ENCODE results near the gene CARD14.
"Not testable (repeated sequence)": the region's sequence is repeated elsewhere in the genome, so short reads cannot be mapped to it uniquely, and the experiment has no call there.

The CARD14 gene

GRCh38 chr17:80227156-80227555 lies 57.3 kb downstream of the CARD14 start:
- DNase-seq (ENCODE audit: low spot score): no peak

DNA sequence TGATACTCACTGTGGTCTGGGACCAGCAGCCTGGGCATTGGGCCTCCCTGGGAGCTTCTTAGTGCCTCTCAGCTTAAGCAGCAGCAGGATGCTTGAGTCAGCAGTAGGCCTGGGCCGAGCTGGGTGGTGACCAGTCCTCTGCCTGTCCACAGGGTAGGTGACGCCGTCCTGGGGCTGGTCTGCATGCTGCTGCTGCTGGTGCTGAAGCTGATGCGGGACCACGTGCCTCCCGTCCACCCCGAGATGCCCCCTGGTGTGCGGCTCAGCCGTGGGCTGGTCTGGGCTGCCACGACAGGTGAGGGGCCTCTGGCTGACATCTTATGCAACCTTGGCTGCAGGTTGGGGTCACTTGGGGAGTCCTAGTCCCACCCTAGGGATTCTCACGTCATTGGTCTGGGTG lies 57.8 kb downstream of the CARD14 start:
- no peak for DNase-seq (ENCODE audit: low spot score)

- DNase-seq (ENCODE audit: low spot score): no peak
Measured at GRCh38 chr17:80228477-80228876, 58.6 kb downstream of the CARD14 start.

DNA sequence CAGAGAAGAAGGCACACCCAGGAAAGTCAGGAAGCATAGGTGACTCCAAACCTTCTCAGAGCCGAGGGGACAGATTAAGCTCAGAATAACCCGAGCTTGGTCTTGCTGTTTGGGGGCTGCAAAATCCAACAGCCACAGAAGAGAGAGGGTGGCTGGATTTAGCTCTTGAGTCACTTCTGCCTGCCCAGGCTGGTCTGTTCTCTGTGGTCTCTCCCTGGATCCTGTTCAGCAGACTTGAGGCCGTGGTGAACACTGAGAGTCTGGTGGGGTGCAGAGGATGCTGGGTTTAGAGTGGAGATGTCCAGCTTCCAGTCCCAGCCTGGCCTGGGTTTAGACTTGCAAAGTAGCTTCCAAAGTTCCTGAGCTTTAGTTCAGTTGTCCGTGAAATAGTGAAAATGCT lies 59.2 kb downstream of the CARD14 start:
- no peak for DNase-seq (ENCODE audit: low spot score)

DNA sequence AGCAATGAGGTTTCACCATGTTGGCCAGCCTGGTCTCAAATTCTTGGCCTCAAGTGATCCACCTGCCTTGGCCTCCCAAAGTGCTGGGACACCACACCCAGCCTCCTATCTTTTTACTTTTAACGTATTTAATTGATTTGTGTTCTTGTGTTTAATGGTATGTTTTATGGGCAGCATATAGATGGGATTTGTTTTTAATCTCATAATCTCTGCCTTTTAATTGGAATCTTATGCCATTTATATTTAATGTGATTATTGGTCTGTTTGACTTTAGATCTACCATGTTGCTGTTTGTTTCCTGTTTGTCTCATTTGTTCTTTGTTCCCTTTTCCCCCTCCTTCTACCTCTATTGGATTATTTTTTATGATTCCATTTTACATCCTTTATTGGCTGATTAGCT lies 62.6 kb downstream of the CARD14 start:
- DNase-seq (ENCODE audit: low spot score): no peak

DNA sequence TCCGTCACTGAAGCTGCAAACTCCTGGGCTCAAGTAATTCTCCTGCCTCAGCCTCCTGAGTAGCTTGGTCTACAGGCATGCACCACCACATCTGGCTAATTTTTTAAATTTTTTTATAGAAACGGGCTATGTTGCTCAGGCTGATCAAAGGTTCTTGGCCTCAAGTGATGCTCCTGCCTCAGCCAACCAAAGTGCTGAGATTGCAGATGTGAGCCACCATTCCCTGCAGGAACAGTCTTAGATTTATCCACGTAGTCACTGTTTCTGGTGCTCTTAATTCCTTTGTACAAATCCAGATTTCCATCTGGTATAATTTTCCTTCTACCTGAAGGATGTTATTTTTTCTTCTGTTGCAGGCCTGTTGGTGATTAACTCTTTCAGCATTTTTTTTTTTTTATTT lies 63.4 kb downstream of the CARD14 start:
- DNase-seq (ENCODE audit: low spot score): no peak

DNA sequence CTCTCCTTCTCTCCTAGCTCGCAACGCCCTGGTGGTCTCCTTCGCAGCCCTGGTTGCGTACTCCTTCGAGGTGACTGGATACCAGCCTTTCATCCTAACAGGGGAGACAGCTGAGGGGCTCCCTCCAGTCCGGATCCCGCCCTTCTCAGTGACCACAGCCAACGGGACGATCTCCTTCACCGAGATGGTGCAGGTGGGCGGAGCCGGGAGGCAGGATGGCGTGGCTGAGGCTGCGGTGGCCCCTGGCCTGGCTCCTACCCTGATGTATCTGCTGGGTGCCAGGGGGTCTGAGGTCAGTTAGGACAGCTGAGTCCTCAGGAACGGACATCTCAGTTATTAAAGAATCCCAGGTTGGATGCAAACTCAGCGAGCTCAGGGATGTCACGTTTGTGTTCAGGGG lies 67.1 kb downstream of the CARD14 start:
- DNase-seq (ENCODE audit: low spot score): no peak

DNA sequence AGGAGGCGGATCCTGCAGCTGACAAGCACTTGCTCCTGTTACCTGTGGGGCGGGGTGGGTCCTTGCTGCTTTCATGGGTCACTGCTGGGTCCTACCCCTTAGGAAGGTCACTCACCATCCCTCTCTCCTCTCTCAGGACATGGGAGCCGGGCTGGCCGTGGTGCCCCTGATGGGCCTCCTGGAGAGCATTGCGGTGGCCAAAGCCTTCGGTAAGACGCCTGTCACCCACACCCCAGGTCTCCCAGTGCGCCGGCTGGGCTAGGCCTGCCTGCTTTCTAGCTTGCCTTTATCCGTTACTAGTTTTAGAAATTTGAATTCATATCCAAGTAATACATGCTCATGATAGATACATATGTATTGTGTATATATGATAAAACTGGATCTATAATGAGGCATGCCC lies 67.6 kb downstream of the CARD14 start:
- no peak for DNase-seq (ENCODE audit: low spot score)

DNA sequence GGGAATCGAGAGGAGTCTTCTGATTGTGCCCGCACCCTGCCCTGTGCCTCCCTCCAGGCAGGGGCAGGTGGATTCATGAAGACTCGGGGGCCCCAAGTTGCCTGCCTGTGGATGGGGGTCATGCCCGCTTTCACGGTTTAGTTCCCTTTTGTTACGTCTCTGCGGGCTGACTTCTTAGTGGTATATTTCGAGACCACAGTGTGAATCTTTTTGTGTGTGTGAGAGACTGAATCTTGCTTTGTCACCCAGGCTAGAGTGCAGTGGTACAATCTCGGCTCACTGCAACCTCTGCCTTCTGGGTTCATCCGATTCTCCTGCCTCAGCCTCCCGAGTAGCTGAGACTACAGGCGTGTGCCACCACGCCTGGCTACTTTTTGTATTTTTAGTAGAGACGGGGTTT lies 72.7 kb downstream of the CARD14 start:
- DNase-seq (ENCODE audit: low spot score): no peak

- no peak for DNase-seq (ENCODE audit: low spot score)
Measured at GRCh38 chr17:80243526-80244433, 74.0 kb downstream of the CARD14 start.

GRCh38 chr17:80244448-80244847 lies 74.6 kb downstream of the CARD14 start:
- DNase-seq (ENCODE audit: low spot score): not testable (repeated sequence)

DNA sequence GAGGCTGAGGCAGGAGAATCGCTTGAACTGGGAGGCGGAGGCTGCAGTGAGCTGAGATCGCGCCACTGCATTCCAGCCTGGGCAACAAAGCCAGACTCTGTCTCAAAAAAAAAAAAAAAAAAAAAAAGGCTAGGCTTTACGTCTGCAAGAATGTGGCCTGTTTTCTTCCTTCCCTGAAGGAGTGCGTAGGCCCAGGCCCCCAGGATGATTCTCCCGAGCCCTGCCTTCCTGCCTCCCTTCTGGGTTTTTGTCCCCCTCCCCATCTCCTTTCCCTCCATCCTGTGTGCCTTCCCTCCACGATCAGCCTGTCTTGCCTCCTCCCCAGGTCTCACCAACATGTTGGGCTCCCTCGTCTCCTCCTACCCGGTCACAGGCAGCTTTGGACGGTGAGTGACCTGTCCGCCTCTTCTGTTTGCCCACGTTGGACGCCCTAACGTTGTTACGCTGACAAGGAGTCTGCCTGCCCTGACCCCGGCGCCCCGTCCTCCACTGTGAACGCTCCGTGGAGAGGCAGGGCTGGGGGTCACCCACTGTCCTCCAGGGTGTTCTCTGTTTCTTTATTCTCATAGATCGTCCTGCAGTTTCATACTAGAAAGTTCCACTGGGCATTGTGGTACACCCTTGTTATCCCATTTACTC lies 75.2 kb downstream of the CARD14 start:
- DNase-seq (ENCODE audit: low spot score): no peak

GRCh38 chr17:80245566-80246265 lies 75.9 kb downstream of the CARD14 start:
- no peak for DNase-seq (ENCODE audit: low spot score)

GRCh38 chr17:80246266-80246681 lies 76.4 kb downstream of the CARD14 start:
- DNase-seq (ENCODE audit: low spot score): no peak

DNA sequence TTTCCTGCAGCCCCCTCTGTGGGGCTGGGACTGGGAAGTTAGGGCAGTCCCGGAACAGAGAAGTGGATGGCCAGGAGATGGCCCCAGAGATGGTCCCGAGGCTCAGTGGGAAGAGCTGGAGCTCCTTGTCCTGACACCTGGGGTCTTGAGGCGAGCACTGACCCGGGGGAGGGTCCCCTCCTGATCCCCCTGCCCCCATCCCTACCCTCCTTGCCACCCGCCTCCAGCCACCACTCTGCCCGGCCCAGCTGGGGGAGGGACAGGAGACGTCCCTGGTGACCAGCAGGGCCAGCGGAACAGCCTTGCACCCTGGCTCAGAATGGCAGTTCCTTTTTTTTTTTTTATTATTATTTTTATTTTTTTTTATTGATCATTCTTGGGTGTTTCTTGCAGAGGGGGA lies 76.9 kb downstream of the CARD14 start:
- DNase-seq (ENCODE audit: low spot score): no peak

- no peak for DNase-seq (ENCODE audit: low spot score)
Measured at GRCh38 chr17:80247561-80247960, 77.7 kb downstream of the CARD14 start.

DNA sequence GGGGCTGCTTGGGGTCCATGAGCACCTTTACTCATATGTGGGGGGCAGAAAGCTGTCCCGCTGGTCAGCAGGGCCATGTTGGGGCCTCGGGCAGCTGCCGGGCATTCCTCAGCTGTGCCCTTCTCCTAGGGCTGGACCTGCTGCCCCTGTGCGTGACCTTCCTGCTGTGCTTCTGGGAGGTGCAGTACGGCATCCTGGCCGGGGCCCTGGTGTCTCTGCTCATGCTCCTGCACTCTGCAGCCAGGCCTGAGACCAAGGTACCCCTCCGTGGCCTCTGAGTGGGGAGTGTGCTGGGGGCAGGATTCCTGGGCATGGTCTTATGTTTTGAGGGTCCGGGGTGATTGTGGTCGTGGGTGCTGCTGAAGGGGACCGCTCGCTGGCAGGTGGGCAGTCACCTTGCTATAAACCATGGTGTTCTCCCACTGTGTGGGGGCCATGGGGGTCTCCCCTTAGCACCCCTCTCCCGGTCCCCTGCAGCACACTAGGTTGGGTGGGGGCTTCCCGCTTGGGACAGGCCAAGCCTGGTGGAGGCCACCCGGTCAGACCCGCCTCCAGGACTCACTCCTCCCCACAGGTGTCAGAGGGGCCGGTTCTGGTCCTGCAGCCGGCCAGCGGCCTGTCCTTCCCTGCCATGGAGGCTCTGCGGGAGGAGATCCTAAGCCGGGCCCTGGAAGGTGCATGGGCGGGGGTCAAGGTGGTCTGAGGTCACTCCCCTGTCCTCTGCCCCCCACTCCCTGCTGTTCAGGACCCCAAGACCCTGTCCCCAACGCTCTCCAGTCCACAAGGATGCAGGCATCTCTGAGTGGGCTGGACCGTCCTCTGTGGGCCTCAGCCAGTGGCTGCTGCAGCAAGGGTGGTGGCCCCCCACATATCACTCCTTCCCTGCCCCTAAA lies 78.4 kb downstream of the CARD14 start:
- DNase-seq (ENCODE audit: low spot score): no peak

GRCh38 chr17:80248894-80249710 lies 79.3 kb downstream of the CARD14 start:
- no peak for DNase-seq (ENCODE audit: low spot score)

DNA sequence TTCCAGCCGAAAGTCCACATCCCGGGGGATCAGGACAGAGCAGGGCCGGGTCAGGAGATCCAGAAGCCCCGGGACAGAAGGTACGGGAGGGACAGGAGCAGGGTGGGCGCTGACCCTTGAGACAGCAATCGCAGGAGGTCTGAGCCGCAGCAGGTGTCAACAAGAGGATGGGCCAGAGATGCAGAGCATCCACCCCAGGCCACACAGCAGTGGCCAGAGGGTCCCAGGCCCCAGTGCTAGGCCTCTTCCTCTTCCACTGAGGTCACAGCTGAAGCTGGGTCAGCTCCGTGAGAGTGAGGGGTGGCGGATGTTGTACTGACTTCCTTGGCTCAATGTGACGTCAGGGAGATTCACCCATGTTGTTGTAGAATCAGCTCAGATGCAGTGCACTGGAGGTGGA lies 82.1 kb downstream of the CARD14 start:
- DNase-seq (ENCODE audit: low spot score): no peak

DNA sequence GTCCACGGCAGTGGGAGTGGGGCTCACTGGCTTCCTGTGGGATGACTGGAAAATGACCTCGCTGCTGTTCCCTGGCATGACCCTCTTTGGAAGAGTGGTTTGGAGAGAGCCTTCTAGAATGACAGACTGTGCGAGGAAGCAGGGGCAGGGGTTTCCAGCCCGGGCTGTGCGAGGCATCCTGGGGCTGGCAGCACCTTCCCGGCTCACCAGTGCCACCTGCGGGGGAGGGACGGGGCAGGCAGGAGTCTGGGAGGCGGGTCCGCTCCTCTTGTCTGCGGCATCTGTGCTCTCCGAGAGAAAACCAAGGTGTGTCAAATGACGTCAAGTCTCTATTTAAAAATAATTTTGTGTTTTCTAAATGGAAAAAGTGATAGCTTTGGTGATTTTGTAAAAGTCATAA lies 83.0 kb downstream of the CARD14 start:
- DNase-seq (ENCODE audit: low spot score): no peak
